Hindlimb muscle (tissue), 1 donor: ENCODE measurements around the gene NSUN2. TPM values are rescaled to one million over a fixed set of nuclear protein-coding genes. Genes with fewer than 3 reads are reported as not detected.

Source experiments
- DNase-seq: peaks from one replicate; pipeline ENCODE4 v3.0.0-alpha.2; 2013
- polyA plus RNA-seq: library from polyadenylated mRNA; unstranded; fragments of 120-200 nt; gene quantifications from one replicate; pipeline ENCODE4 v1.2.1, GENCODE V29; 2013; ENCODE audit not compliant: insufficient read length

Gene NSUN2
- polyA plus RNA-seq, 1 donor = 49.2 TPM

DNA sequence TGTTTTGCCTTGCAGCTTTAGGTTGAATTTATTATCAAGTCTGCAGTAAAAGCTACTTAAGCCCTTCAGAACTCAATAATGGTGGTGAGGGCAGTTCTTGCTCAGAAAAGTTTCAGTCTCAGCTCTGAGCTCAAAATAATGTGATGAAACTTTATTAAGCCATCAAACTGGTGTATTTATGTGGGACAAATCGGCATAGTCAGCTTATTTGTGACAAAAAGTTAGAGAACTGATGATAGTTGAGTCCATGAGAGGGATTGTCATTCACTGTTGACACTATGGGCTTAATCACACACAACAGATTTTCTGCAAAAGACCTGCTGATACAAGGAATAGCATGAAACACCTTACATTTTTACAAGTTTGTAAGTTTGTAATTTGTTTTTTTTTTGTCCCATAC is 9.8 kb upstream of the NSUN2 start:
- no peak for DNase-seq

- no peak for DNase-seq
Observed at GRCh38 chr5:6638236-6638635, 5.4 kb upstream of the NSUN2 start.

- DNase-seq = no peak
Observed at GRCh38 chr5:6637590-6637989, 4.7 kb upstream of the NSUN2 start.

- no peak for DNase-seq
Observed at GRCh38 chr5:6637022-6637421, 4.2 kb upstream of the NSUN2 start.

DNA sequence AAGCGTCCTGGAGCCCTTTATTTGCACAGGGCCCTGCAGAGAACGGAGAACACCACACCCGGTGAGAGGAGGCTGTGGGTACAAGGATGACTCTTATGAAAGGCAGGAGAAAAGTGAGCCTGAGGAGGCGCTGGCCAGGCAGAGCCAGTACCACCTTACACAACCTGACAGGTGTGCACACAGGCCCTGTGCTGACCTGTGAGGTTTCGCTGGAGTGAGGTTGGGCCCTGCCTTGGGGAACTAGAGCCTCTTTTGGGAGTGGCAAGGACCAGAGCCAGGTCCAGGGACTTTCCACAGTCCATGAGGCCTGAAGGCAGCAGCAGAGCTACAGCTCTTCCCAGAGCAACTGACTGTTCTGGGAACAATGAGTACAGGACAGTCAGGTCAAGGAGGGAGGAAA is 3.4 kb upstream of the NSUN2 start:
- no peak for DNase-seq

DNA sequence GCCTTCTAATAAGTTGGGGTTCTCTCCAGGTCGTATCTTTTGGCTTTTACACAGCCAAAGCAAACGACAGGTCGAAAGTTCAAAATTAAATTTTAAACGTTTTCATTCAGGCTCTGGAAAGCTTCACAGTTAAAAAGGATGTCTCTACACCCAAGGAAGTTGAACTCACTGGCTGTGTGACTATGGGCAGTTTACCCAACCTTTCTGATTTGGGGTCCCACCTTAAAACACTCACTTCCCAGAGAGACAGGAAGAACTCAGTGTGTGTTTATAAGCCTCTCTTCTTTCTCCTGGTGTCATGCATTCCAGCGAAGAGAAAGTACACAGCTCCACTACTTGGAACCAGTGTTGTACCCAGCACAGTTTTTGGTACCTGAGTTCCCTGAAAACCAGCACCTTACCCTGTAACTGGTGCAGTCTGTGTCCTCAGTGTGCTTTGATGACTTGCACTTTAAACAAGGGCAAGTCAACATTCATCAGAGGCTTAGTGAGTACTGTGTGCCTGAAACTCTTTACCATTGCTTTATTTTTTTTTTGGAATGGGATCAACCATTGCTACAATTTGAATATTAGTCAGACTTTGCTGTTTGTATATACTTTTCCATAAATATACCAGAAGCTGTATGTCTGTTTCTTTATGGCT is 2.1 kb upstream of the NSUN2 start:
- DNase-seq = no peak

DNA sequence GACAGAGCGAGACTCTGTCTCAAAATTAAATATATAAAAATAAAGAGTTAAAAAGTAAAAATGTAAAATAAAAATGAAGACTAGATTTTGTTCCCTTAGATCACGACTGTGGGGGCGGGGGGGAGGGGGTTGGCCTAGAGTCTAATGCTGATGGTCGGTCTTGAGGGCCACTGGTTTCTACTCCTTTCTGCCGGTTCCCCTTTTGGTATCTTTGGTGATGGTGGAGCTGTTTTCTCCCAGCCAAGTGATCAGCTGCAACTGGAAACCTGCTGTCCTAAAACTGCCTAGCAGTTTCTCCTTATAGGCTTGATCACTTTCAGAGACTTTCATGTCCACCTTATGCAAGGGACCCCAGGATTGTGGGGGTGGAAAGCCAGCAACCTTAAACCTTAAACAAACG is 1.5 kb upstream of the NSUN2 start:
- no peak for DNase-seq

GRCh38 chr5:6633469-6634245 is 813 bp upstream of the NSUN2 start:
- DNase-seq = peak; percentile 21

DNA sequence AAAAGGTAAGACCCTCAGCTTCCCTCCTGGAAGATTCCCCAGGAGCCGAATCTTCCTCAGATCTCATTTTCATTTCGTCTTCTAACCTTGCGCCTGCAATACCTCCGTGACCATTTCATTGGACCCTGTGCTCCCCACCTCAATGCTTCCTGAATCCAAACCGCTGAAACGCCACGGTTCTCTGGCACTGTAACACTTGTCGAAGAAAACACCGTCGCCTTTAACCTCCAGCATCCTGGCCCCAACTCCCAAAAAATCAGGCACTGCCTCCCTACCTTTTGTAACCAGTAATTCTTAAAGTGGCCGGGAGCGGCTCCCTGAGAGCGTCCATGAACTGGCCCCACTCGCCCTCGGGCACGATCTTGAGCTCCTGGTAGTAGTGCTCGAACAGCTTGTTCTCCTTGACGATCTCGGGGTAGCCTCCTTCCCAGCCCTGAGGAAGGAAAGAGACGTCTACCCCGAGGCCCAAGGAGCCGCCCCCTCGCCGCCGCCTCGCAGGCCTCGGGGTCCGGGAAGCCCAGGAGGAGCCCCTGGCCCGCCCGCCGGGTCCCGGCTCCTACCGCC is 438 bp downstream of the NSUN2 start:
- DNase-seq = no peak

GRCh38 chr5:6631441-6631840 is 1.4 kb downstream of the NSUN2 start:
- DNase-seq = no peak

DNA sequence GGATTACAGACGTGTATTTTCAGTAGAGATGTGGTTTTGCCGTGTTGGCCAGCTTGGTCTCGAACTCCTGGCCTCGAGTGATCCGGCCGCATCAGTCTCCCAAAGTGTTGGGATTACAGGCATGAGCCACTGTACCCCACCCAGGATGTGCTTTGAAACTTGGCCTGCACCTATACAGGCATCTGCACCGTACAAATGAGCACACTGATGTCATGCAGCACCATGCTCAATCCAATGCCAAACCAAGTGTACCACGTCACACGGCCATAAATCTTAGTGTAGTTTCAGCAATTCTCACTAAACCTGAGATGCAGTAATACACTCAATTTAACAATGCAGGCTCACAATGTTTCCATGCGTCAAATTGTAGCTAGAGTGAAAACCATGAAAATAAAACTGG is 6.3 kb downstream of the NSUN2 start:
- DNase-seq = no peak

DNA sequence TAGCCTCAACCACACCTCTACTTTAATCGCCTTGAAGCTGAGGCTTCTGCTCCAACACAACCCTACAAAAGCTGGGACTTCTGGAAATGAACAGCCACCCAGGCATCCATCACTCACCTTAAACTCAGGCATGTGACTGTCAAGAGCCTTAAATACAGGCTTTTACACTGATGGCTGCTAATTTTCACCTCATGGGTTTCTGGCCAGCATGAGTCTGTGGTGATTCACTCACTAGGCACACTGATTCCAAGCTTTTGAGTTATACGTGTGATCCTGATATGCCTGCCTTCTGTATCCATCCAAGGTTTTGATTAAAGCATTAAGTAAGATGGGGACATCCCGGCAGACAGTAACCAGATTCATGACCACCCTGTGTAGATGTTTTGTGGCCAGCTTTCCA is 8.9 kb downstream of the NSUN2 start:
- no peak for DNase-seq

GRCh38 chr5:6623228-6623627 is 9.6 kb downstream of the NSUN2 start:
- no peak for DNase-seq

- DNase-seq = no peak
Observed at GRCh38 chr5:6616632-6617031, 16.2 kb downstream of the NSUN2 start.

GRCh38 chr5:6615034-6615815 is 17.6 kb downstream of the NSUN2 start:
- DNase-seq = no peak

DNA sequence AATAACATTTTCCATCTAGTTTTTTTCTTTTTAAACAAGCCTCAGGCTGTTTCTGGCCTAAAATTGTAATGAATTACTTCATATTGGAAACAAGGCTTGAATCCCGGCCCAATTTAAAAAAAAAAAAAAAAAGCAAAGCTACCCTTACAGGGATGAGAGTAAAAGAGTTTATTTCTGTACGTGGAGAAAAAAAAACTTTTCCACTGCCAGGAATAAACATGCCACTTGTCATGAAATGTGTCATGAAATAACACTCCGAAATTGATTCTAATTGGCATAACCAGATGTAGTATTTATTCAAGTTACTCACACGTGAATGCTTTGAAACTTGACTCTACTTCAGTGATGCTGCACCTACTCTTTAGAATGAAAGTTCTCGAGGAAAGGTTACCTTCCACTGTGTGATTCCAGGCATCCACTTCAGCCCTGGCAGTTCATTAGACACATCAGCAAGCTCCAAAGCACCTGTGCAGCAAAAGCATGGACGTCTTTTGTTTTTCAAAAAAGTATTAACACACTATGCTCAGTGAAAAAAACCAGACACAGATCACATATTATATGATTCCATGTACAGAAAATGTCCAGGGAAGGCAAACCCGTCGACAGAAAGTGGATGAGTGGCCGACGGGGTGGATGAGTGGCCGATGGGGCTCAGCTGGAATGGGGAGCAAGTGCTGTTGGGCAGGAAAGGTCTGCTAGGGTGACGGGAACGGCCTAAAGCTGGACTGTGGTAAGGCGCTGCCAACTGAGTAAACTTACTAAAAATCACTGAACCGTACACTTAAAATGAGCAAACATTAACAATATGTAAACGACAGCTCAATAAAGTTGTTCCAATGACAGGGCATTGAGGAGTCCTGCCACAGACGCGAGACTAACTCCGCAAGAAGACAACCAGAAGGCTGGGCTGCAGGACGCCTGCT is 21.2 kb downstream of the NSUN2 start:
- DNase-seq = no peak

GRCh38 chr5:6608016-6608415 is 24.8 kb downstream of the NSUN2 start:
- DNase-seq = no peak

- no peak for DNase-seq
Observed at GRCh38 chr5:6607559-6607936, 25.3 kb downstream of the NSUN2 start.

GRCh38 chr5:6606884-6607558 is 25.8 kb downstream of the NSUN2 start:
- no peak for DNase-seq

DNA sequence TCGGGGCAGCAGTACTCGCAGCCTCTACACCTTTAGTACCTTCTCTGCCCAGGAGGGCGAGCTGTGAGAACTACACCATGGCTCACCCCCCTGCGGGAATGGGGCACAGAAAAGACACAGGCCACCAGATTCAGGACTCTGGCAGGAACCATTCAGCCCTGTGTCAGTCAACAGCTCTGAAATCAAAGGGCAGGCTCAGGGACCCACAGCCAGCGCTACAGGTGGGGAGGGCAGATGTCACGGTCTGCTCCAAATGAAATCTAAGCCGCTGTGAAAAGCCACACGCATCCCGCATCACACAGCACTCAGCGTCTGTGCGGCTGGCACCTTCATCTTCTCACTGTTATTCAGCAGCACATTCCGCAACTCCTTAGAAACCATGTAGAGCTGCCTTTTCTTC is 27.9 kb downstream of the NSUN2 start:
- no peak for DNase-seq

DNA sequence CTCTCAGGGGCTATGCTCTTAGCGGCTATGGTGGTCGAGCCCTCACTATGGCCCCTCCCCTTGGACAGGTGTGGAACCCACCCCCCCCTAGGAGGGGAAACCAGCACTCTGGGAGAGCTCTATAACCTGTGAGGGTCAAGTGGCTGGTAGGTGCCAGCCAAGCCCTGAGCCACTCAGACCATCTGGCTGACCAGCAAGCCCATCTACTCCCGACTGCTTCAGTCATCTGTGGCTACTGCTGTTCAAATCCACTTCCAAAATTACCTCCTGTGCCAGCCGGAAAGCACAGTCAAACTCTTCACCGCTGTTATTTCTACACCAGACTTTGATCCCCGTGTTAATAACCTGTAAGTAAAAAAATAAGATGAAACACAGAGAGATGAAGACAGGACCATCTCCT is 28.5 kb downstream of the NSUN2 start:
- DNase-seq = no peak

- DNase-seq = no peak
Observed at GRCh38 chr5:6603643-6604042, 29.2 kb downstream of the NSUN2 start.
